Left lobe of liver (tissue), 2 donors: ENCODE measurements around the gene TYMS. TPM values are rescaled to one million over a fixed set of nuclear protein-coding genes. Genes with fewer than 3 reads are reported as not detected.

ENCODE experiments used
- ATAC-seq: fragments of 200-7000 bp; cut with Tn5 transposase; one replicate; pipeline ENCODE4 v1.9.1; 2020; ENCODE audit warnings: mild to moderate bottlenecking, moderate library complexity
- DNase-seq: peaks from one replicate; pipeline ENCODE4 v3.0.0-alpha.2; 2020; ENCODE audit warnings: low spot score
- total RNA-seq: library from RNA; stranded (reverse); gene quantifications from one replicate; pipeline ENCODE4 v1.2.1, GENCODE V29; 2021
- donor health status: DM: no; HTN: no; CAD: no; lungs with moderate emphysema.
- donor health status: DM: no; HTN: yes; CAD: no.

TYMS gene
- 1.7 TPM for total RNA-seq

DNA sequence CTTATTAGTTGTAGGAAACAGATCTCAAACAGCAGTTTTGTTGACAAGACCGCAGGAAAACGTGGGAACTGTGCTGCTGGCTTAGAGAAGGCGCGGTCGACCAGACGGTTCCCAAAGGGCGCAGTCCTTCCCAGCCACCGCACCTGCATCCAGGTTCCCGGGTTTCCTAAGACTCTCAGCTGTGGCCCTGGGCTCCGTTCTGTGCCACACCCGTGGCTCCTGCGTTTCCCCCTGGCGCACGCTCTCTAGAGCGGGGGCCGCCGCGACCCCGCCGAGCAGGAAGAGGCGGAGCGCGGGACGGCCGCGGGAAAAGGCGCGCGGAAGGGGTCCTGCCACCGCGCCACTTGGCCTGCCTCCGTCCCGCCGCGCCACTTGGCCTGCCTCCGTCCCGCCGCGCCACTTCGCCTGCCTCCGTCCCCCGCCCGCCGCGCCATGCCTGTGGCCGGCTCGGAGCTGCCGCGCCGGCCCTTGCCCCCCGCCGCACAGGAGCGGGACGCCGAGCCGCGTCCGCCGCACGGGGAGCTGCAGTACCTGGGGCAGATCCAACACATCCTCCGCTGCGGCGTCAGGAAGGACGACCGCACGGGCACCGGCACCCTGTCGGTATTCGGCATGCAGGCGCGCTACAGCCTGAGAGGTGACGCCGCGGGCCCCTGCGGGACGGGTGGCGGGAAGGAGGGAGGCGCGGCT lies at the start of gene TYMS:
Gene TYMS (plus strand): TSS at position 343 of the 690 bp plus-strand sequence. CDS start 90 bp downstream, at position 433.
- ATAC-seq (peak; percentile 77), DNase-seq (peak; percentile 51)

DNA sequence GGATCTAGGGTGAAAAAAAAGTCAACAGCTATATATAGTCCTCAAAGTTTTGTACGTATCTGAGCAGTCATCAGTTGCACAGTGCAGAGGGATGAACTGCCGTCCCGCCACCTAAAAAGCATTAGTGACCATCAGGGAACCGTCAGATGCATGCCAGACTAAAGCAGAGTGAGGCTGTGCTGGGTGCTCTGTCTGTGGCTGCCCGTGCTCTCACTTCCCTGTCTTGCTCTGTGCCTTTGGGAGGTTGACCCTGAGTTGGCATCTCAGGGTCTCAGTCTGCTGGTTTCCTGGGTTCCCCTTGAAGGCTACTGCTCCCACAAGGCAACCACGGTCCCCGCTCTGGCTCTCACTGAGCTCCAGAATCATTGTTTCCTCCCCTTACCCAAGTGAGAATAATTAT lies 49.5 kb upstream of the TYMS start:
- DNase-seq (no peak), ATAC-seq (no peak)

DNA sequence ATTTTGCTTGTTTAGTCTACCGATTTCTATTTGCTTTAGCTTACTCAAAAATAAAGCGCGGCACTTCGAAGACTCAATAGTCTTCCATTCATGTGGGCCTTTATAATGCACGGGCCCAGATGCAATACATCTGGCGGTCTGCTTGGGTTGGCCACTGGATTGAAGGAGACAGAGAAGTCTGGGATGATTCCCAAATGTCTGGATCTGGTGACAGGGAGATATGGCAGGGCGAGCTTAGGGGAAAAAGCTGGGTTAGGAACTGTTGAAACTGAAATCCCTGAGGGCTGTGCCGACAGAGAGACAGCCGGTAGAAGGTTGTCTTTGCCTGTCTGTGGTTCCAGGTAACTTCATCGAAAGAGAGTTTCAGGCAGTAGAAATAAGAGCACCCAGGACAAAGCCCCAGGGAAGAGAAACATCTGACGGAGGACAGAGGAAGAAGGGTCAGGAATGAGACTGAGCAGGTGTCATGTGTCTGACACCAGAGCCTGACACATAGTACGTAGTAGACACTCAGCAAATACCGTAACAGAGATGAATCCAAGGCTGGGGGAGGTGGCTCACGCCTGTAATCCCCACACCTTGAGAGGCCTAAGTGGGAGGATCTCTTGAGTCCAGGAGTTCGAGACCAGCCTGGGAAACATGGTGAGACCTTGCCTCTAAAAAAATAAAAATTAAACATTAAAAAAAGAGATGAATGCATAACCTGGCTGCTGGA lies 47.1 kb upstream of the TYMS start:
- ATAC-seq (no peak), DNase-seq (no peak)

DNA sequence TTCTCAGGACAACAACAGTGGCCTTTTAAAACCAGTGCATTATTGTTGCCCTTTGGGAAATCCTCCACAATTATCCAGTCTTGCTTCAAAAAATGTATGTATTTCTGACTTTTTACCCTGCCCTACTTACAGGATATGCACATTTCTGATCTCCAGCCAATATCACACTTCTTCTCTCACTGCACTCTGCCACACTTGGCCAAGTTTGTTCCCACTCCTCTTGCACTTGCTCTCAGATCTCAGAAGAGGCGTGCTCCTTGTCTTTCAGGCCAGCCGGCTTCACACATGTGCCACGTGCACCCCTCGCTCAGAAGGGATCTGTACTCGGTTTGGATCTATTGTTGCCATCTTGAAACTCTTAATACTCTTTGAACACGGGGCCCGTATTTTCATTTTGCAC lies 45.3 kb upstream of the TYMS start:
- ATAC-seq (no peak), DNase-seq (no peak)

DNA sequence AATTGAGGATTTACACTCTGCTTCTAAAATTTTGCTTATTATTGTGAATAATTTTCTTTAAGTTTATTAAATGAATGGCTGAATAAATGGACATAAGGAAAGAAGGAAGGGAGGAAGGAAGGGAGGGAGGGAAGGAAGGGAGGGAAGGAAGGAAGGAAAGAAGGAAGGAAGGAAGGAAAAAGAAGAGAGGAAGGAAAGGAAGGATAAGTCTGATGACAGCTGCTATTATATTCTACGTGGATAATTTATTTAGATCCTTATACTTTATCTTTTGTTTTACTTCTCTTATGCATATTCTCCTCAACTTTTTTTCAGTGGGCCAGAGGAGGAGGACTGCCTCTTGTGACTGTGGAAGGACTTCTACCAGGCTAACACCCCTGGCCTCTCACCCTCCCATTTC lies 43.3 kb upstream of the TYMS start:
- no peak for ATAC-seq
- no peak for DNase-seq

DNA sequence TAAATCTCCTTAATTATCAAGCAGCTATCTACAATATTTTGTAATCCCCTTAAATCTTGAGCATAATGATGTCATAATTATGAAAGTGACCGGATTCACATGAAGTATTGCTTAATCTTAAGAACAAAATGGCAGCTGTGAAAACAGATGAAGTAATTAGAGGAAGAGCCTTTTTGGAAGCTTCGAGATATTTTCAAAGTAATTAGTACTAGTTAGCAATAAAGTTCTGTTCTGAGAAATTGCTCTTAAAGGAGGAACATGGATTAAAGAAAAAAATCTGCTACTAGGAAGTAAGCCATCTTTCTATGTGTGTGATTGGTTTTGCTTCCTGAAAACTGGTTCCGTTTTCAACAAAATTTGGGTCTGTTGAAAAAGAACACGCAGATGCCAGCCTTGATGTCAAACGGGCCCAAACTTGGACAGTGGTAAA lies 42.3 kb upstream of the TYMS start:
- DNase-seq: no peak

DNA sequence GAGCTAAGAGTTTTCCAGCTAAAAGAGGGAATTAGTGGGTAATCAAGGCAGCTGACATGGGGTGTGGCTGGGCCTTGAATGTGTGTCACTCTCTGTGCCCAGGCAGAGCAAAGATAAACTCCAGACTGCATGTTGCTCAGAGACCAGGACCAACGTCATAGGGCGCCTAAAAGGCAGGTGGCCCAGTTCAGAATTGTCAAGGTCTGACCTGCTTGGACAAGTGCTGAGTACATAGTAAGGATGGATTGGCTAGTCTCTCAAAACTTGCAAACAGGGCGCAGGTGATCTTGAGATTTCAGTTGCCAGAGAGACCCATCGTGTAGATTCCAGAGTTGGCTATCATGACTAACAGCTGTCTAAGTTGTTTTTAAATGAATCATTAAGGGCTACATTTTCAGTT lies 41.7 kb upstream of the TYMS start:
- no peak for DNase-seq
- peak; percentile 26 for ATAC-seq

More for the DNA sequence above, 42.3 kb upstream of the TYMS start:
- no peak for ATAC-seq

DNA sequence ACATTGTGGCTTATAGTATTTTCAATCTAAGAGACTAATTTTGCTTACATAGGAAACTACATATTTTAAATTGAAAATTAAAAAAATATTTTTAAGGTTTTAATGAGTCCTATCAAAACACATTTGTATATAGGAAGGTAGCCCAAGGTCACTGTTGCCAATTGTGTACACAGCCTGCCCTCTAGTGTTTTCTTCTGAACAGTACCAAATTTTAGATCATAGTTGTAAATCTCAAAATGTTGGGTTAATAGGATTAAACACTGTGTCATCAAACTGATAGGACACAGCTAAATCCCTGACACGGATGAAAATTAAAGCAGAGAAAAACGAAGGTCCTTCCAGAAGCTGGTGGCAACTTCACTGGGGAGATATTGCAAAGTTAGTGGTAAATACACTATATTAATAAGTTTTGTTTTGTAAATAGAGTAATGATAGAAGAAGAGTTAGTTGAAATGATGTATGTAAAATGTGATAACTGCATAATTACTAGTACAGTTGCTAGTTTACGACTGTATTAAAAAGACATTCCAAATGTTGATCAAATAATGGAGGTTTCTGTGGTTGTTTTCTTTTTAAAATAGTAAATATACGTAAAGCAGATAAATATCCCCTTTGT lies 41.0 kb upstream of the TYMS start:
- peak; percentile 81 for ATAC-seq
- DNase-seq: no peak

DNA sequence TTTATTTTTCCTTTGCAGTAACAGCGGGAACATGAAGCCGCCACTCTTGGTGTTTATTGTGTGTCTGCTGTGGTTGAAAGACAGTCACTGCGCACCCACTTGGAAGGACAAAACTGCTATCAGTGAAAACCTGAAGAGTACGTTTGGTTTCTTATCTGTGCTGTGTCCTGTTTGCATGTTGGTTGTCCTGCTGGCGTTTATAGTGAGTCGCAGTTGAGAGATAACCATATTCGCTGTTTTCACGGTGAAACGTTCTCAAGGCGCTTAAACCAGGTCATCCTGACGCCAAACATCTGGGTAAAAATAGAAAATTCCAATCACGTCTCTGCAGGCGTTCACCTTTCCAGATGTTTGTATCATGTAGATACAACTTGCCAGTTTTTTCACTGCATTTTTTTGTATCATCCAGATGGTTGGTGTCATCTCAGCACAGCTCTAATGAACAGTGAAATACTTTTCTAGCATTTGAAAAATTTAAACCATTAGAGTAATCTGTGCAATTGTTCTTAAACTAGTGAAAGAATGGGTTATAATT lies 39.4 kb upstream of the TYMS start:
- DNase-seq (no peak), ATAC-seq (no peak)

DNA sequence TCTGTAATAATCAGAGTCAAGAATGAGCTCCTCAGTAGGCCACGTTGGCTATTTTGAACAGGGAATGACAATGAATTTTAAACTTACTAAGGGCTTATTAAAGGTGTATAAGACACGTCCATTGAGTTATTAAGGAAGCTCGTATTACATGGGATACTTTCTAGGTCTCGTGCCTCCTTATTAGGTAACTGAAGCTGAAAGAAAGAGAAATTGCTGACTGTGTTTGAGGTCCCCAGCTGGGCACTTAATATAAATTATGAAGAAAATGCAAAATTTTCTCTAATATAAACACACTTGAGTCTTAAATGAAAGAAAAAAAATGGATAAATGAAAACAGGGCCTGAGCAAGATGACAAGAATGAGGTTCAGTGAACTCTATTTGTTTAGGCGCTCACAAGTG lies 38.8 kb upstream of the TYMS start:
- DNase-seq (no peak), ATAC-seq (no peak)

DNA sequence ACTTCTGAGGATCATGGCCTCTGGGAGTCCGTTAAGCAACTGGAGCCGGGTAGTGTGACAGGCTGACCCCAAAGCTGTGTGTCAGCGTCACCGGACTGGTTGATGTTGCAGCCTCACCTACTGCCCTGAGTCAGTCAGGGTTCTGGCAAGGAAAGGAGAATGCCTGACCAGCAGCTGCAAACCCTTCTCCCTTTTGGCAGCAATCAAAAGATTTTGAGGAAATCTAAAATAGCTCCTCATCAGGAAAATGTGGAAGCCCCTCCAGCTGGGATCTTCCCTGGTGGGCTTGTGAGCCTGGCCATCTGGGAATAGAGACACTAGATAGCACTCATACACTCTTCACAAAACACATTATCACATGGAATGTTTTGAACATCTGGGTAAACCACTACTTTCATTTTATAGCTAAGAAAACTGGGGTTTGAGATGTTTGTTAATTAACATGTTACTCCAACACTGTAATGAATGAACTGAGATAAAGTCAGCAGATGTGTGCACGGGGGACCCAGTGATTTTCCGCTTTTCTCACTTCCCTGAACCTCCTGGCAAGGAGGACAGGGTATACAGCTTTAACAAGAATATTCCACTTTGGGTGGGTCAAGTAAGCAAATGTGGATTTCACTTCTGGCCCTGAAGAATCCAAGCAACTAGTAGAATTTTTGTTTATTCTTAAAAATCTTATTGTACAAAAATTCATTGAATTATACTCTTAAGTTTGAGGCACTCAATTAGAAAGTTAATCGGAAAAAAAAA lies 36.0 kb upstream of the TYMS start:
- ATAC-seq: no peak

DNA sequence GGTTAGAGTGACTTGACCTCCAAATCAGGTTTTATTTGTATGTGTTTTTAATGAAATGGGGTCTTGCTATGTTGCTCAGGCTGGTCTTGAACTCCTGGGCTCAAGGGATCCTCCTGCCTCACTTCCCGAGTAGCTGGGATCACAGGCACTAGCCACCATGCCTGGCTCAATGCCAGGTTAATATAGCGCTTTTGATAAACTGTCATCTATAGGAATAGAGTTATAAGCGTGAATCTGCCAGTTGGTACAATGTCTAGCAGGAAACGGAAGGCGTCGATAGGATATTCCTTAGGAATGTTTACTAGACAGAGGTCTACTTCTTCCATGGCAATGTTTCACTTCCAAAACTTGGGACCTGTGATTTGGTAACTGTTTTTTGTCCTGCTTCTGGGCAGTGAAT lies 35.2 kb upstream of the TYMS start:
- no peak for DNase-seq
- no peak for ATAC-seq

More for the DNA sequence above, 36.0 kb upstream of the TYMS start:
- no peak for DNase-seq

DNA sequence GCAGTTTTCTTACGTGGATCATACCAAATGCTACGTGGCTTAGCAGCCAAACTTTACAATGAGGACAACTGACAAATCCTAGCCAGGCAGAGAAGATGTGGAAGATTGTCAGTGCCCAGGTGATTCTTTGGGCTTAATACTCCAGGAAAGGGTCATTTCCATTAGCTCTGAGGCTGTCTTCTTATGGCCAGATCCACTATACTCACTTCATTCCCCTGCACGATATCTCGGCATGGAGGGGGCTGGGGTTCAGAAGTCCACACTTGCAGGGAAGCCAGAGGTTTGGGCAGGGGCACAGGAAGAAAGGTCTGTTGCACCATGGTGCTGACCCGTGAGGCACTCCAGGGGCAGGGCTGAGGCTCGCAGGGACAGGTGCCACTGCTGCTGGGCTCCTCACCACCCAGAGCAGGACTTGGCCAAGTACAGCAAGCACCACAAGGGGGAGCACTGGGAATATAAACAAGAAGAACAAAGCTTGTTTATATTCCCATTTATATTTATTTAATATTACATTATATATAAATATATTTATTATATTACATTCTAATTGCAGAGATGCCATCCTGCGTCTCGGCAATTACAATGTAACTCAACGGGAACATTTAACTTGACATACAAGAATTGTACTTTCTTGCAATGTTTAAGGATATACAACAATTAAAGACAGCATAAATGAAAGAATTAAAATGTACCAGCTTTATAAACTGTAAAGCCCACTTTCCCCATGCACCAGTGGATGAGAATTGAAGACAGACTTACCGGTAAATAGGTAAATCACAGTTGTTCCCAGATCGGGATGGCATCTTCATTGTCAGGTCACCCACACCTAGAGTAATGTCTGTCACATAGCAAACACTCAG lies 33.5 kb upstream of the TYMS start:
- ATAC-seq (peak; percentile 98), DNase-seq (peak; percentile 71)

DNA sequence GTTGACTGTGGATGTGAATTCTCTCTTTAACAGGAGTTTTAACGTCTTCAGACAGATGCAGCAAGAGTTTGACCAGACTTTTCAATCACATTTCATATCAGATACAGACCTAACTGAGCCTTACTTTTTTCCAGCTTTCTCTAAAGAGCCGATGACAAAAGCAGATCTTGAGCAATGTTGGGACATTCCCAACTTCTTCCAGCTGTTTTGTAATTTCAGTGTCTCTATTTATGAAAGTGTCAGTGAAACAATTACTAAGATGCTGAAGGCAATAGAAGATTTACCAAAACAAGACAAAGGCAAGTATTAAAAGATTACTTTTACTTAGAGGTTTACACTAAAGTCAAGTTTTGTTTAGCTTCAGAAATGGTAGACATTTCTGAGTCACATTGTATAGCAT lies 30.2 kb upstream of the TYMS start:
- no peak for DNase-seq
- ATAC-seq: no peak

DNA sequence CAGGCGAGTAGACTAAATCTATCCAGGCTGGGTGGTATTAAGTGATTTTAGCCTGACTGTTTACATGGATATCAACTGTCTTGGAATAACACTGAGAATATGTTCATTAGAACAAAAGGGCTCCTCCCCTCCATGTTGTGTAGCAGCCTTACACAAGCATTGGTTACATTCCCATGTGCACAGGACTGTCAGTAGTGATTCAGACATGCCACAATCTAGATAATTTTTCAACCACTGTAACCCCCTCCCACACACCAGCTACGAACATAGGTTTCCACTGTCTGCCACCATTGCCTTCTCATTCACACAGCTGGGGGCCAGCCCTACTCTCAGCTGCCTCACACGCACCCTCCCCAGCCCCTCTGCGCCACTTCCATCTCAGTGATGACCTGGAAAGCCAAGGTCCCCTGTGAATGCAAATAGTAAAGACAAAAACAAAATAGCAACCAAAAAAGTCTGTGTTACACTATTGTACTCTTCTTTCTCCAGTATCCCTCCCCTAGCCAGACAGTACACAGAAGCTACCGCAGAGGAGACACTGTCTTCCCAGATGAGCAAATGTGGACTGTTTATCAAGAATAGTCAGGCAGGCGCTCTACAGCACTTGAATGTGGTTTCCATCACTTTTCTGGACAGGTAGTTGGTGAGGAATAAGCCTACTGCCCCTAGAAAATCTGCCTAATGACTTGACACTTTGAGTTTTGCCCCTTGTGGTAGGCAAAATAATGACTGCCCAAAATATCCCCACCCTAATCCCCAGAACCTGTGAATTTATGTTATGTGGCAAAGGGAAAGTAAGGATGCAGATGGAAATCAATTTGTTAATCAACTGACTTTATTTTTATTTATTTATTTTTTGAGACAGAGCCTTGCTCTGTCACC lies 27.9 kb upstream of the TYMS start:
- no peak for ATAC-seq

DNA sequence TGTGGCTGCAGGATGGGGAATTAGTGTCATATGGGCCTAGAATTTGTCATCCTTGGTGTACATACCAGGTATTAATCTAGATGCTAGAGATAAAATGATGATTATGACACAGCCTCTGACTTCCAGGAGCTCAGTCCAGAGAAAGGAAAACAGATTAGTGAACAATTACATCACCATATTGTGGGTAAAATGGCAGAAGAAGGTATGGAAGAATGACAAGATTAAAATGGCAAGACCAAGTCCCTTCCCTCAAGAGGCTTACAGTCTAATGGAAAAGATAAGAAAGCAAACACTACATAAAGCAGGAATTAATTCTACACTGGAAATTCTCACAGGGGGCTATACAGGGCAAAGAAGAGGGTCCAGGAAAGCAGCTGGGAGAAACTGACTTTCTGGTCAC lies 25.9 kb upstream of the TYMS start:
- DNase-seq (no peak), ATAC-seq (no peak)

More for the DNA sequence above, 27.9 kb upstream of the TYMS start:
- DNase-seq: no peak

DNA sequence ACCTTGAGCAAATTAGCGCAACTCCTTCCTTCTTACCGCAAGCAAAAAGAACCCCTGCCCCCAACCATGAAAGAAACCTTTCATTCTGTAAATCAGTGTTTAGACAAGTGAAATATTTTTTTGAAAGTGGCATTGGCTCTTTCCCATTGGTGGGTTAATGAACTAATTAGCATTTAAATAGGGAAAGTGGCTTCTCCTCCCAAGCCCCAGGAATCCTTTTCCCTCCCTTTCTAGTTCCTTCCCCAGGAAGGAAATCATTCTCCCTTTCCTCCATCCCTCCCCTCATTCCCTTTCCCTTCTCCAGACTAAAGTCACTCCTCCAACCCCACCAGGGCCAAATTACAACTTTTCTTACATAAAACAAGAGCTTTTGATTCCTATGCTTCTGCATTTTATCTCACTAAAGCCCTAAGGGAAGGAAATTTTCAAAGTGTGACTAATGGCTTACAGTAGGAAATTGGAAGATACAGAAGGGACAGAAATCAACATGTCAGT lies 22.9 kb upstream of the TYMS start:
- ATAC-seq: no peak
- no peak for DNase-seq

DNA sequence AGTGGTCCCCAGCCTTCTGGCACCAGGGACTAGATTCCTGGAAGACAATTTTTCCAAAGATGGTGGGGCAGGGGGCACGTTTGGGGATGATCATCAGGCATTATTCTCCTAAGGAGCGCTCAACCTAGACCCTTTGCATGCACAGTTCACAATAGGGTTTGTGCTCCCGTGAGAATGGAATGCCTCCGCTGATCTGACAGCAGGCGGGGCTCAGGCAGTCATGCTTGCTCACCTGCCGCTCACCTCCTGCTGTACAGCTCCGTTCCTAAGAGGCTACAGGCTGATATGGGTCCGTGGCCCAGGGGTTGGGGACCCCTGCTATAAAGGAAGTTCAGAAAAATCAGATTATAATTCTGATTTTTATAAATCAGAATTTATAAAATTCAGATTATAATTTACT lies 22.3 kb upstream of the TYMS start:
- ATAC-seq (no peak), DNase-seq (no peak)

DNA sequence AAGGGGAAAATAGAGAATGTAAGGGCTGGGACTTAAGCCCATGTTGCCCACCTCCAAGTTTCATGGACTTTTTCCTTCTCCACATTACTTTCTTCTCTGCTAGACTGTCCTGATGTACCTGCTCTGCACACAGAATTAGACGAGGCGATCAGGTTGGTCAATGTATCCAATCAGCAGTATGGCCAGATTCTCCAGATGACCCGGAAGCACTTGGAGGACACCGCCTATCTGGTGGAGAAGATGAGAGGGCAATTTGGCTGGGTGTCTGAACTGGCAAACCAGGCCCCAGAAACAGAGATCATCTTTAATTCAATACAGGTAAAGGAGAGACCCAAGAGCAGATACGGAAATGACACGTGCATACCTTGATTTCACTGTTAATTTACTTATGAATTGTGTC lies 16.2 kb upstream of the TYMS start:
- ATAC-seq: no peak
- DNase-seq: no peak
